Loucy (cell line): ENCODE measurements around the gene EFS.

Experiments used
- CTCF ChIP-seq: fragments of 200-600 bp; sonication (generic); conservative IDR thresholded peaks from 2 replicates; pipeline ENCODE4 v1.5.1; 2014; ENCODE audit warnings: mild to moderate bottlenecking, antibody characterized with exemption, low read length
- EZH2phosphoT487 ChIP-seq: fragments of 200-600 bp; IDR thresholded peaks from 2 replicates; pipeline ENCODE4 v1.6.1; 2018; ENCODE audit warnings: antibody characterized with exemption, mild to moderate bottlenecking, moderate library complexity, borderline replicate concordance

- no peak for TF ChIP-seq CTCF
- TF ChIP-seq EZH2phosphoT487: no peak
Observed at GRCh38 chr14:23307687-23308644, 57.0 kb downstream of the EFS start.
